H54 (cell line): Measurements from ENCODE around the gene RERG.

Experiments
- DNase-seq: peaks from one replicate; pipeline ENCODE4 v3.0.0; 2011; ENCODE audit warnings: low spot score, mixed read lengths; ENCODE audit not compliant: insufficient read length
- FAIRE-seq: peaks from 3 replicates; lab custom pipeline; 2011; peaks lifted over from hg19 to GRCh38; lab: Jason Lieb, UNC
- POLR2A ChIP-seq: IDR thresholded peaks from 2 replicates; pipeline ENCODE4 v1.6.1; 2011; ENCODE audit warnings: low read depth, mild to moderate bottlenecking, low read length

The RERG gene

DNA sequence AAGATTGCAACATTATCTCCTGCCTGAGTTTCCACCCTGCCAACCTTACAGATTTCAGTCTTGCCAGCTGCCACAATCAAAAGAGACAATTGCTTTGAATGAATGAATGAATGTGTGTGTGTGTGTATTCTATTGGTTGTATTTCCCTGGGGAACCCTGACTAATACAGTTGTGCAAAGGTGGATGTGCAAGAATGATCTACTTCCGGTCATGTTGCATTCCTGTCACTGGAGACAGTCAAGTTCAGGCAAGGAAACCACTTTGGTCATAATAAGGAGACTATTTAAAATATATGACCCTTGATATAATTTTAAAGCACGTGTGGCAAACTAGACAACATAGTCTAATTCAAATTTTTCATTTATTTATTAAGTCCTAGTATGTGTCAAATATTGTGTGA lies 13.1 kb downstream of the RERG start:
- FAIRE-seq (no peak), DNase-seq (no peak)
- no peak for TF ChIP-seq POLR2A

DNA sequence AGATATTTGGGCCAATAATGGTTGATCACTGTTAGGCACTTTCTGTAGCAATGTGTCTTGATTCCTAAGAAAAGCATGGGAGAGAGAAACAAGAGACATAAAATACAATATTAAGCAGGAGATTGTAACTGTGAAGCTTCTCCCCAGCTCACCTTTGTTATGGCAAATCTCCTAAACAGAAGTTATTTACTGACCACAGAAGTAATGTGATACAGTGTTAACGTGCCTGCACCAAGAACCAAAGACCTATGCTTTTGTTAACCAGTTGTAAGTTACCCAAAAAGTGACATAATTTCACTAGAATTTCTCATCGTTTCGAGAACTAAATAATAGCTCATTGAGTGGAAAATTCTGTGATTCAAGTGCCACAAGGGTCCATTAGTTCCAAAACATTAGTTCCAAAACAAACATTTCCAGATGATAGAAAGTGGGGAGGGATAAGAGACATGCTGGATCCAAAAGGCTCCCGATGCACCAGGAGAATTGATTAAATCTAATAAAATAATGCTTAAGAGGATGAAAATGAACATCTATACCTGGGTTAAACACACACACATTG lies 14.3 kb downstream of the RERG start:
- FAIRE-seq (no peak), DNase-seq (no peak)
- no peak for TF ChIP-seq POLR2A

GRCh38 chr12:15206338-15206737 lies 14.9 kb downstream of the RERG start:
- no peak for TF ChIP-seq POLR2A
- FAIRE-seq (no peak), DNase-seq (no peak)

DNA sequence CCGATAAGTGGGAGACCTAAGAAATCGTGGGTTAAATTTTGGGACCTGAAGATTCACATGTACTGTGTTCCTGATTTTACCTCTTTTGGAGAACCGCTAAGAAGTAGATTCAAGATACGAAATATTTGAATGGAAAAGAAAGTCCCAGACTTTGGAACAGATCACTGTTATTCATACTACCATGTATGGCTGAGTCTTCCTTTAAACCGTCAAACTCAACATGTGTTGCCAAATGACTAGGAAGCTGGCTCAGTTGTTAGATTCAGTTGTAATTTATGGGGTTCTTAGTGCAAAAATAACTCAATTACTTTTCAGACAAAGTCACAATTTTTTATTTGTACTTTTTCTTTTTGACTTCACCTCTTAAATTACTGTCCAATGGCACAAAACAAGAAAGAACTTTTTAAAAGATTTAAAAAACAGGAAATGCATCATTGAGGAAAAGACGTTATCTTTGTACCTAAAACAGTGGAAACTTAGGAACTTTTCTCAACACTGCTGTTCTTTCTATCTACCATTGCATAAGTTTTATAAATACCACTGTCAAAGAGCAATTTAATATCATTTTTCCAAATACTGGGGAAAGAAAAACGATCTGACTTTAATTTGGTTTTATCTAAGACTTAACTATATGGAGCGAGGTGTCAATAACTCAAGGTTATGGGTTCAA lies 15.7 kb downstream of the RERG start:
- no peak for TF ChIP-seq POLR2A
- FAIRE-seq (no peak), DNase-seq (no peak)

GRCh38 chr12:15201456-15201855 lies 19.8 kb downstream of the RERG start:
- TF ChIP-seq POLR2A: no peak
- FAIRE-seq: no peak
- no peak for DNase-seq

GRCh38 chr12:15201056-15201455 lies 20.2 kb downstream of the RERG start:
- no peak for TF ChIP-seq POLR2A
- no peak for DNase-seq
- FAIRE-seq: no peak

DNA sequence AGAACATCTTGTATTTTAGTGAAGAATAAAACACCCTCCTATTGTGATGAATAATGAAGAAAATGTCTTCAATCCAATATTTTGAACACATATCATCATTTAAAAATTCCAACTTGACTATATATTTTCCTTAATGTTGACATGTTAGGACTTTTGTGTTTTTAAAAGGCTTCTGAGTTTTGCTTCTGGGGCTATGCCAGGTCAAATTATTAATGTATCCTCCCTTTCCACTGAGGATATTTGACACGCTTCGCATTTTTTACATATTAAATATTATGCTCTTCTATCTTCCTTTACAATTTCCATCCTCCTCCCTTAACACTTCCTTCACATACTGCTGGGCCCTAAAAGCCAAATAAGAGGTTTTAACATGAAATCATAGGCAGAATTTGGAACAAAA lies 20.6 kb downstream of the RERG start:
- no peak for TF ChIP-seq POLR2A
- FAIRE-seq (no peak), DNase-seq (no peak)

DNA sequence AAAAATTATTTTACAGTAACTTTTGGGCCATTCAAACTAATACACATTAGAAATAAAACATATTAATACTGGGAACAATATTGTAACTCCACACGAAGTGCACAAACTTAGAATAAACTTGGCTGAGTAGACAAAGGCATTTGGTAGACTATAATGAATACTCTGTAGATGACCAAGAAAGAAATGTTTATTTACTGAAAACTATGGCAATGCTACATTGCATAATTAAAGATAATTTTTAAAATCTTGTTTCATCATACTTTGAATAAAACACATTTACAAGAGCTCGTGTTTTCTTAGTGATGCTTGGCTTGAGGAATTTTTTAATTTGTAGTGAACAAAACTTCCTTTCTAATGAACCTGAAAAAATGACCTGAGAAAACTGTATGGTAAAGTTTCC lies 21.3 kb downstream of the RERG start:
- no peak for FAIRE-seq
- no peak for TF ChIP-seq POLR2A
- no peak for DNase-seq

- FAIRE-seq (no peak), DNase-seq (no peak)
- no peak for TF ChIP-seq POLR2A
Measured at GRCh38 chr12:15196678-15197505, 24.3 kb downstream of the RERG start.

DNA sequence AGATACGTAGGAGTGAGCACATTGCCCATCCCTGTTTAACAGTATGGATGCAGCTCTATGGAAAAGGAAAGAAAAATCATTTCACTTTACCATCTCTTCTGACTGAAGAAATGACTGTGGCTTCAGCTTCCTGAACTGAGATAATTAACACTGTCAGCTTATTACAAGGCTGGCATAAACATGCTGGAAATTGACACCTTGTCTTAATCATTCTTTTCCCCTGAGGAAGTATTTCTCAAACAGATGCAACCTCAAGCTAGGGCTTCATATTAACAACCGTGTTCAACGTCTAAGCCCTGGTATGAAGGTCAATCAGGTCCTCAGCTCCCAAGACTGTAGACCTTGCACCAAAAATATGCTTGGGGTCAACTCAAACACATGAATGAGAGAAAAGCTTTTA lies 25.0 kb downstream of the RERG start:
- FAIRE-seq (no peak), DNase-seq (no peak)
- no peak for TF ChIP-seq POLR2A

DNA sequence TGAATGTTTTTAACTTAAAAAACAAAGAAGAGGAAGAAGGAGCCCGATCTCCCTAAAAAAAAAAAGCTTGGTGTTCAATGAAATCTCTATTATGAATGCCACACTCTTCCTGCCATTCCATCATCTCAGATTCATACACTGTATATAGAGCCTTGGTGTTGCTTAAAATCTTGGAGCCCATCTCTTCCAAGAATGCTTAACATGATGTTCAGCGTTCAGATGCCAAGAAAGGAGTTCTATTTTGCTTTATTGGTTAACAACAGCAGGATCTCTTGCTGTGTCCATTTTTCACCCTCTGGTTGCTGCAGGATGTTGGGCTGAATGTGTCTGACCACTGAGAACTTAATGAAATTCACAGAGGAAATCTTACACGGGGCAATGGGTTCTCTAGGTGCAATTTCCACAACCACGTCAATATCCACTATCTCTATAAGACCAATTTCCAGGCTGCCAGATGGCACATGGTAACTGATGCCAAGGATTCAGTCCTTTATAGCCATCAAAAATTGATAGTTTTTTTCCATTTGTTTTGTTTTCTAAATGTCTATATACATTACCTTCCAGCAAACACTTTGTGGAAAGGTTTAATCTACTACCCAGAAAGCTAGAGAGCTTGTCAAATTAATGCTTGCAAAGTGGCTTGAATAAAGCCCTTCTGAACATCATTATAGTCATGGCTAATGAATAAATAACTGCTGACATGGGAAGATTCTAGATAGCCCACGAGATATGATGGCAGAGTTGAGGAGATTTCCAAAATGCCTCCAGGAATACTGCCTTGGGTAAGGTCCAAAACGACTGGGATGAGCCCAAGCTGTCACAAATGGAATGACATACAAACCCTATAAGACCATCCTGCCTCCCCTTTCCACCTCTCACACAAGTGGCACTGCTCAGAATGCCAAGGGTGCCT lies 26.5 kb downstream of the RERG start:
- TF ChIP-seq POLR2A: no peak
- FAIRE-seq: no peak
- no peak for DNase-seq

GRCh38 chr12:15193946-15194345 lies 27.3 kb downstream of the RERG start:
- DNase-seq: no peak
- no peak for TF ChIP-seq POLR2A
- no peak for FAIRE-seq

DNA sequence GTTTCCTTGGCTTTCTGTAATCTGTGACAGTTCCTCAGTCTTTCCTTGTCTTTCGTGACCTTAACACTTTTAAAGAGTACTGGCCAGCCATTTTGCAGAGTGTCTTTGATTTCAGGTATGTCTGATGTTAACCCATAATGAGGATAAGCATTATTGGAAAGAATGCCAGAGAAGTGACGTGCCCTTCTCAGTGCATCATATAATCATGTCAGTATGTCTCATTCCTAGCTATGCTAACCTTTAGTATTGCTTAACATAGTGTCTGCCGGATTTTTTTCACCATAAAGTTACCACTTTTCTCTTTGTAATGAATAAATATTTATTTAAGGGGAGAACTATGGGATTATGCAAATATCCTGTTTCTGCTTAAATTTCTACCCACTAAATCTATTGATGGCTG lies 28.5 kb downstream of the RERG start:
- no peak for FAIRE-seq
- no peak for DNase-seq
- no peak for TF ChIP-seq POLR2A
